GM19238 (cell line): ENCODE data around the gene FAAP100.
A peak's percentile ranks its signal among the peaks of the same experiment; 100 is the strongest.
"Not testable (repeated sequence)": the region's sequence is repeated elsewhere in the genome, so short reads cannot be mapped to it uniquely, and the experiment has no call there.

Experiments
- DNase-seq: peaks from one replicate; pipeline ENCODE4 v3.0.0; 2011; ENCODE audit warnings: low spot score; ENCODE audit not compliant: insufficient read length

FAAP100 gene

GRCh38 chr17:81552244-81553017, at the start of gene FAAP100:
FAAP100 (minus strand) TSS chr17:81552353; CDS start chr17:81552330, 23 bp downstream.
- DNase-seq = peak; percentile 95

GRCh38 chr17:81601525-81602120, 49.5 kb upstream of the FAAP100 start:
- DNase-seq = peak; percentile 47

GRCh38 chr17:81599719-81600486, 47.8 kb upstream of the FAAP100 start:
- no peak for DNase-seq

- DNase-seq = no peak
Observed at GRCh38 chr17:81593105-81593871, 41.1 kb upstream of the FAAP100 start.

GRCh38 chr17:81591971-81592370, 39.8 kb upstream of the FAAP100 start:
- no peak for DNase-seq

GRCh38 chr17:81590121-81590520, 38.0 kb upstream of the FAAP100 start:
- no peak for DNase-seq

- no peak for DNase-seq
Observed at GRCh38 chr17:81589612-81590011, 37.5 kb upstream of the FAAP100 start.

GRCh38 chr17:81586096-81586495, 33.9 kb upstream of the FAAP100 start:
- no peak for DNase-seq

GRCh38 chr17:81584771-81585170, 32.6 kb upstream of the FAAP100 start:
- DNase-seq = not testable (repeated sequence)

GRCh38 chr17:81583589-81584342, 31.6 kb upstream of the FAAP100 start:
- DNase-seq = no peak

GRCh38 chr17:81582749-81583148, 30.6 kb upstream of the FAAP100 start:
- DNase-seq = no peak

- DNase-seq = no peak
Observed at GRCh38 chr17:81582341-81582740, 30.2 kb upstream of the FAAP100 start.

- DNase-seq = no peak
Observed at GRCh38 chr17:81581758-81582157, 29.6 kb upstream of the FAAP100 start.

GRCh38 chr17:81580481-81580880, 28.3 kb upstream of the FAAP100 start:
- no peak for DNase-seq

- no peak for DNase-seq
Observed at GRCh38 chr17:81579821-81580321, 27.7 kb upstream of the FAAP100 start.

- no peak for DNase-seq
Observed at GRCh38 chr17:81579298-81579697, 27.1 kb upstream of the FAAP100 start.

GRCh38 chr17:81578561-81579225, 26.5 kb upstream of the FAAP100 start:
- DNase-seq = no peak

- no peak for DNase-seq
Observed at GRCh38 chr17:81578038-81578441, 25.9 kb upstream of the FAAP100 start.

GRCh38 chr17:81577278-81578000, 25.3 kb upstream of the FAAP100 start:
- no peak for DNase-seq
